EH (cell line): ENCODE results near the gene OPA1.

Source experiments
- DNase-seq: peaks from one replicate; pipeline ENCODE4 v3.0.0-alpha.2; 2015; ENCODE audit warnings: low read depth

Gene OPA1

DNA sequence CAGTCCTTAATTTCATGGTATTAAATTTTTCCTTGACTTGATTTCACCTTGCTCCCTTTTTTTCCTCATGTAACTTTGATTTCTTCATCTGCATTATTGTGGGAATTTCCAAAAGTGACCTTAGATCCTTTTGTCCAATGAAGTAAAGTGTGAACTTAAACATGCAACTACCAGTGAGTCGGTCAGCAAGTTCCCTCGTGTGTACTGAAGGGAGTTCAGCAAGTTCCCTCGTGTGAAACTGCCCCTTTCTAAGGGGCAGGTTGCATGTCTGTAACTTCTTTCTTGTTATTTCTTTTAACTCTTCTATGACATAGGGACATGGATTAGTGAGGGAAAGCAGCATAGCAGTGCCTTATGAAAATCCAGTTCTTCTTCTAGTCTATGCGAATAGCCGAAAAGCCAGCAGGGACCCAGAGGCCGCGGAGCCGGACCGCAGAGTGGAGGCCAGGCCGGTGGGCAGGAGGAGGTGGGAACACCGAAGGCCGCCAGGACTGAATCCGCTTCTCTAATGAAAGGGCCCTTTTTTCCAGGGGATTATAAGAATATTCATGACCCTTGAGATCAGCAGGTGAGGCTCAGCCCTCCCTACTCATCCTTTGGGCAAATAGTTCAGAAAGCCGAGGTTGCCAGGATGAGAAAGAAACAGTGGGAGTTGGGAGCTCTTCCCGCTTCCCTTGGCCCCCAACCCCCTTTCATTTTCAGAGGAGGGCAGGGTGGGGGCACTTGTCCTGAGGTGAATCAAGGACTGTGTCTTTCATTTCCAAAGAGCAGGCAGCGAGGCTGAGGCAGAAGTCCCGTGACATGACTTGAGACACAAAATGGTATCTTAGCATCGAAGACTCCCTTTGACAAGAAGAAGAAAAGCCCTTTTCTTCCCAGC, 117.5 kb downstream of the OPA1 start:
- DNase-seq = no peak

DNA sequence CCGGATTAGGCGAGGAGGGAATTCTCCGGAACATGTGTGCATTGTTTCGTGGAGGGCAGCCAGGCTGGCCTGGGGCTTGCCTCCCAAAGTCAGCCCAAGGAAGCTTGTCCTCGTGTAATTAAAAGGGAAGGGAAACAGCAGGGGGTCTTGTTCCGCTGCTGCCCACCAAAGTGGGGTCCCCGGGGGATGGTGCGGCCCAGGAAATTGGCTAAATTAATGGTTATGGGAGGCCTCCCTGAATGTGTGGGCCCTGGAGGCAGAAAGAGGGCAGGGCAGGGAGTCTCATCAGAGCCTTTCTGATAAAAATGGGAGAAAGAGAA, 118.1 kb downstream of the OPA1 start:
- DNase-seq = no peak

DNA sequence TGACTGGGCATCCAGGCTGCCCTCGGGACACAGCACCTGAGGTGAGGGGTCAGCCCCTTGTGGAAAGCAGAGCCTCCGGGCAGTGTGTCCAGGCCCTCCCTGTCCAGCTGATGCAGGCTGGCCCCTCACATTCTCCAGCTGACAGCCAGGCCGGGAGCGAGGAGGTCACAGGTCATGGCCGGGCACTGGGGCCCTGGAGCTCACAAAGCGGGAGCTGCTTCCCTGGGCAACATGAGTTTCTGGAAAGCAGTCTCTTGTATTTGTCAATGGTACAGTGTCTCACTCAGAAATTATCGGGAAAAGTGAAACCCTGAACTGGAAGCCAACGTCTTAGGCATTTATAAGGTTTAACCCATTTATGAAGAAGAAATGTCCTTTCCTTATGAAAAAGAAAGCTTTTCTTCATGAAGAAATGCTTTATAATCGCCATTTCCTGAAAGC, 118.5 kb downstream of the OPA1 start:
- DNase-seq = no peak

DNA sequence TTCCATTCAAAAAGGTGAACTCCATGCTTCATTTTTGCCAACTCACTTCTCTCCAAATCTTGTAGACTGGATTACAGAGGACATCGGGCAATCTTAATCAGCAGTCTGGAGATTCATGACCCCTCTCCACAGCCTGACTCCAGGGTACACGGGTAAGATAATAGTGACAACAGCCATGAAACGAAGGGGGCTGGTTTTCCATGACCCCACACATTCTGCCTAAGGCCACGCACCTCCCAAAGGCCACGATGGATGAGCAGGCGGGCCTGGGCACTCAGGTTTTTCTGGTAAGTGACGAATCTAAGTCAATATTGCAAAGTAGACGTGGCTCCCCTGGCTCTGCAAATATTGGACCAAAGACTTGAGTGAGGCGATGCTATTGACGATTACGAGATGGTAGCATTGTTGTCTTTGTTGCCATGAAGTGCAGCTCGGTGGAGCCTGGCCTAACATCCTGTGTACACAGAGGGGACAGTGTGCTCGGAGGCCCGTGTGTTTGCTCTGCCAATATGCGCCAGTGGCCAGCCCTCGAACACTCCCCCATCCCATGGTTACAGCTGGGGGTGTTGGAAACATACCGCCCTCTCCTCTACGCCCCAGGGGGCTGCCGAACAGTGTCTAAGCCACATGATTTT, 119.1 kb downstream of the OPA1 start:
- no peak for DNase-seq

GRCh38 chr3:193712938-193713337, 119.9 kb downstream of the OPA1 start:
- DNase-seq = no peak

DNA sequence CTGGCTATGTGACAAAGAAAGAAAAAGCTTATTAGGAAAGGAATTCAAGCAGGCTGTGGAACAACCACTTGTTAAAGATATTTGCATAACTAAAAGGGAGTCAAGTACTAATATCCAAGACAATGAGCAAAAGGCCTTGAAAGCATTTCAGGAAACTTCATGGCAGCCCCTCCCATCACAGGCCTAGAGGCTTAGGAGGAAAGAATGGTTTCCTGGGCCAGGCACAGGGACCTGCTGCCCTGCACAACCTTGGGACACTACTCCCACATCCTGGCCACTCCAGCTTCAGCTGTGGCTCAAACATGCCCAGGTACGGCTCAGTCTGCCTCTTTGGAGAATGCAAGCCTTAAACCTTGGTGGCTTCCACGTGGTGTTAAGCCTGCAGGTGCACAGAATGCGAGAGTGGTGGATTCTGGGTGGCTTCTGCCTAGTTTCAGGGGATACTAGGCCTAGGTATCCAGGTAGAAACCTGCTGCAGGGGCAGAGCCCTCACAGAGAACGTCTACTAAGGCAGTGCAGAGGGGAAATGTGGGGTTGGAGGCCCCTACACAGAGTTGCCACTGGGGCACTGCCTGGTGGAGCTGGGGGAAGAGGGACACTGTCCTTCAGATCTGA, 121.6 kb downstream of the OPA1 start:
- DNase-seq = no peak

DNA sequence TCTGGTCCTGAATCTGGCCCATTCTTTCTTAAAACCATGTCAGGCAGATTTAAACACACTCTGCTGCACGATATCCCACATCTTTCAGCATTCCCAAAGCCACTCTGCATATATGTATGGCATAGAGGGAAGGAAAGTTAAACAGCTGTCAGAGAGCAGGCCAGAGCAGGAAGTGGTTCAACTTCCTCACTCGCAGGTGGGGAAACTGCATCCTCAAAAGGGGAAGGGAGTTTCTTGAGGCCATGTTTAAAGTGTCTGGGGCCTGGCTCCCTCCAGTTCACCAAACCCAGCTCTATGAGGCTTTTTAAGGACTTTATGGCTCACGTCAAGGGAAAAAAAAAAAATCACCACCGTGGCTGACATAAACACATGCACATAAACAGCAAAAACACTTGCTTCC, 123.1 kb downstream of the OPA1 start:
- no peak for DNase-seq

DNA sequence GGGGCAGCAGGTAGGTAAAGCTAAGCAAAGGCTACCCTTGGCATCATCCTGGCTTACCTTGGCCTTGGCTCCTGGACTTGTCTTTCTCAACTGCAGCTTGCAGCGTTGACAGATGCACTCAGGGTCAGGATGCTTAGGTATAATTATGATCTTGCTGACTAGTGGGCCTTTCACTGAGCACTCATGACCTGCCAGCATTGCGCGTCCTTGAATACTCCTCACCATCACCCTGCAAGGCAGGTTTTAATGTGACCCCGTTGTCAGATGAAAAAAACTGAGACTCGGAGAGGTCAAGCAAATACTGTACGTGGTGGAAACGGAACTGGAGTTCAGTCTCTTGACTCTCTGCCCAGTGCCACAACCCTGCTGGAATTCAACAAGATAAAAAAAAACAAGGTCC, 126.7 kb downstream of the OPA1 start:
- no peak for DNase-seq

- no peak for DNase-seq
Observed at GRCh38 chr3:193720169-193720568, 127.2 kb downstream of the OPA1 start.

DNA sequence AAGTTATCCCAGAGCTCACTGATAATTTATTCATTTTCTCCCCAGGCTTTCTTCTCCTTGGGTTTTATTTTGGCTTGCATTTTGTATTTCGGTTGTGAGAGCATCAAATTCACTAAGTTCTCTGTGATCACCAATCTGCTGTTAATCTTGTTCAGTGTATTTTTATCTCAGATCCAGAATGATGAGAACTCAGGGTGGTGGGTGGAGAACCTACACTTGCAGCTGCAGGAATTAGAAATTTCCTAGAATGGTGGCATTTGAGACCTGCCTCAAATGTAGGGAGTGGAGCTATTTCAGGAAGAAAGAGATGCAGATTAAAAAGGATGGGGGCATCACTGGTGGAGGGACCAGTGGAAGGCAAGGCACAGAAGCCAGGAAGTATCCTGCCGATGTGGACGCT, 129.6 kb downstream of the OPA1 start:
- DNase-seq = no peak

- DNase-seq = no peak
Observed at GRCh38 chr3:193727089-193727488, 134.1 kb downstream of the OPA1 start.

DNA sequence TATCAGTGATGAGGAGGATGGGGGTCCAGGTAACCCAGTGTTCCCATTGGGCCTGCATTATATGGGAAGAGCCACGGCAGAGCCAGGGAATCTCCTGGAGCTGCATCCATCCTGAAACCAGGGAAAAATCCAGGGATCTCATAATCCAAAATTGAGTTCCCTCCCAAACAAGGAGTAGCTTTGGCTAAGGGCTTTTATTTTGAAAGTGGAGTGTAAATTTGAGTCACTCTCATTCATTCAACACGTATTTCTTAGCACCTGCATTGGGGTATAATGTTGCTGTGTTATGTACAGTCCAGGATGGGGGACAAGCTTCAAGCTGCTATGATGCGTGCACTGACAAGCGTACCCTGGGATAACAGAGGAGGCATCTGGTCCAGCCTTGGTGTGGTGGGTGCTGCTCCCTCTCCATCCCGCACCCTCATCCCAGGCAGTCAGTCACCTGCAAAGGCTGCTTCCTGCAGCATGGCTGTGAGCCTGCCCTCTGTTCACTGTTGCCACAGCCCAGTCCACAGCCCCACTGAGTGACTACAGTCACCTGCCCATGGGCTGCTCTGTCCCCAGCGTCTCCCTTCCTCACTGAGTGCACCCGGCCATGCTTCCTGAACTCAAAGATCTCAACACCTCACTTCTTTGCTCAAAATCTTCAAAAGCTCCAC, 135.6 kb downstream of the OPA1 start:
- no peak for DNase-seq

DNA sequence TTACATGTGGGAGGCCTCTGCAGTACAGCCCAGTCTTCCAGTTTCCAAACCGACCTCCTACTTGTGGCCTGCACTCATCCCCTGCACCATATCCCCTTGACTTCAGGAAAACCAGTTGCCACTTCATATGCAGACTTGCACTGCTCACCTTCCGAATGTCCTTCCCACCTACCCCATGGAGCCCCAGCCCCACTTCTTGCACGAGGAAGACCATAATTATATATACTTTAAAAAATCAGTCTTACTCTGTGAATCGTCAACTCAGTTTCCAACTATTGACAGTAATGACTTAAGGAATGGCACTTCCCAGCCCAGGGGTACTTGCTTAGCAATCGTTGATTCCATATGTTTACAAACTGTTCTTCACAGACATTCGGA, 136.1 kb downstream of the OPA1 start:
- DNase-seq = no peak

GRCh38 chr3:193729601-193730000, 136.6 kb downstream of the OPA1 start:
- DNase-seq = no peak

DNA sequence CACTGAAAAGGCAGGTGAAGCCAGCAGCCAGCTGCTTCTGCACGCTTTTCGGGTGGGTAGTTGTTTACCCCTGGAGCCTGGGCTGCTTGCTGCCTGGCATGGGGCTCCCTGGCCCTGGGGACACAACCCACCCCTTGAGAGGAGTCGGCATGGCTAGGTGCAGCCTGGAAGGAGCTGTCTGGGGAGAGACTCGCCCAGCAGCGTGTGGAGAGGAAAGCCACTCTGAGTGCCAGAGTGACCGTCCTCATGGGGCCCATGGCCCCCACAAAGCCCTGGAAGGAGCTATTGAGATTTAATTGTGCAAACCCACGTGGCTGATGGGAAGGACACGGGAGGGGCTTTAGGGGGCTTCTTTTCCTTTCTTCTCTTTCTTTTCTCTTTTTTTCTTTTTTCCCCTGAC, 137.5 kb downstream of the OPA1 start:
- DNase-seq = no peak

- DNase-seq = no peak
Observed at GRCh38 chr3:193730976-193731375, 138.0 kb downstream of the OPA1 start.

DNA sequence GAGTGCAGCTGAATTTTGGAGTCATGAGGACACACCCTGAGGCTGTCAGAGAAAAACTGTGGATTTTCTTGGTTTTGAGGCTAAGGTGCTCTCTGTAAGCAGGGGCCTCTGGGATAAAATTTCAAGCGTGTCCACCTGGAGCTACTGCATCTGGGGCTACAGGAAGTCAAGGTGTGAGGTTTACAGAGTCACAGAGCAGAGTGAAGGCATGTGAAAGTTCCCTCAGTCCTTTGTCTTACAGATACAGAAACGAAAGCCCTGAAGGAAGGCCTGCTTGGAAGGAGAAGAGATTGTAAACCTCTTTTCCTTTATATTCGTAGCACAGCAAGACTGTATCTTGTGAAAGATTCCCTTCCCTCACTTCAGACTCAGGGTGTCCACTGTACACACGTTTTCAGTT, 138.6 kb downstream of the OPA1 start:
- DNase-seq = no peak

DNA sequence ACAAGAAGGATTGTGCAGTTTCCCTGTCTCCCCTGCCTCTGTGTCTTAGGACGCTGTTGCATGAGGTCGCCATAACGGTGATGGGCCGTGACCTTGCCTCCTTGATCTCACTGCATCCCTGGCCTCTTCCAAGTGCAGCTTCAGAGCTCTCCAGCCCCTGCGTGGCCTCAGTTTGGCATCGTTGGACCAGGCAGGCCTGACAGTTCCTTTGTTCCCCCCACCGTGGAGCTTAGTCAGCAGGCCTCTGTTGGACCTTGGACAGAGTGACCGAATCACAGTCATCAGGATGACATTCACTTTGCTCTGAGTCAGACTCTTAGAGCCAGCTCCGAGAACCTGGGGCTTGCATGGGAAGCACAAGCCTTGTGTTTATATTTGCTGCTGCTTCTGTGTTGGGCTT, 139.4 kb downstream of the OPA1 start:
- peak; percentile 77 for DNase-seq

DNA sequence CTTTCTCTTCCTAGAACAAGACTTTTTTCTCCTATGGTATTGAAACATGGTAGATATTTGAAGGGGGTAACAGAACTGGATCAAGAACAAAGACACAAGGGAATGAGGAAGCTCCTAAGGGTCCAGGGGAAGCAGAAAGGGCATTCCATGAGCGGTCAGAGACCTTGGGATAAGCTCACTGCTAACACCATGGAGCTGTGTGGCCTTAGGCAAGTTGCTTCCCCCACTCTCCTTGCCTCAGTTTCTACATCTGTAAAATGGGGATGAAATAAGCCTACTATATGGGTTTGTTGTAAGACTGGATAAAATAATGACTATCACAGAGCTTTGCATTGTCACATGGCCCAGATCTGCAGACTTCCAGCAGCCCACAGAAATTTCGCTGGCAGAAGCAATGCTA, 139.8 kb downstream of the OPA1 start:
- no peak for DNase-seq

DNA sequence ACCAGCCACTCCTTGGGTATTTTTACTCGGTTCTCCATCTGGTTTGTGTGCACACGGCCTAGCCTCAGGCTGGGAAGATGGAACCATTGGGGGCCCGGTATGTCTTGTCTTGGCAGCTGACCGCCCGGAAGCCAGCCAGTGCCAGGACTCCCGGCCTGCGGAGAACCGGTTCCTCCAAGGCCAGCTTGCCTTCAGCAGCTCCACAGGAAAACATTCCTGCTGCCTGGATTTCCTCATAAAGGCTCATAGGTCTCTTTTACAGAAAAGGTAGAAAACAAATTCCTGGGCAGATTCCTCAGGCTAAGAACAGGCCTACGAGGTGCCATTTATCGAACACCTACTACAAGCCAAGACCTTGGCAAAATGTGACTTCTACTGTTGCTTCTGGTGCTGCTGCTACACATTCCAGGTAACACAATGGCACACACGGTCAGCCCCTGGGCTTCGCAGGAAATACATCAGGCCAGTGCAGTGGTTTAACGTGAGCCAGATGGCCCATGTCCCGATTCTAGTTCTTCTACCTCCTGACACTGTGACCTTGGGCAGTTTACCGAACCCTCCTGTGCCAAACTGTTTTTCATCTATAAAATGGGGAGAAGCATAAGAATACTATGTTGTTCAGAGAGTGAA, 141.8 kb downstream of the OPA1 start:
- DNase-seq = no peak

DNA sequence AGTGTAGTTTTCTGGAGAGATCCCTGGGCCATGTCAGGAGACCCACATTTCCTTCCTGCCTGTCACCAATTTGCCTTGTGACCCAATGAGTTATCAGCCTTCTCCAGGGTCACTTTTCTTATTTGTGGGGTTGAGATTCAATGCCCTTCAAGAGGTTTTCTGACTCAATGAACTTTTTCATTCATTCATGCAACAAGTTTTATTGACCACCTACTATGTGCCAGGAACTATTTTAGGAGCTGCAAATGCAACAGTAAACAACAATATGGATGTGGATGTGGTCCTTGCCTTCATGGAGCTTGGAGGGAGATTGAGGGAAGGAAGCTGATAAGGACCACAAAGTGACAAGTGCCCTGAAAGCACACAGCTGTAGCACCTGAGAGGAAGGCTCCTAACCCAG, 142.8 kb downstream of the OPA1 start:
- no peak for DNase-seq

GRCh38 chr3:193736616-193737015, 143.6 kb downstream of the OPA1 start:
- no peak for DNase-seq
